IPS-NIHi7 (cell line): Measurements from ENCODE around the gene PTPRM.

Experiments
- DNase-seq: peaks from one replicate; pipeline ENCODE4 v3.0.0; 2012; ENCODE audit warnings: mixed read lengths; ENCODE audit errors: extremely low spot score

The PTPRM gene

DNA sequence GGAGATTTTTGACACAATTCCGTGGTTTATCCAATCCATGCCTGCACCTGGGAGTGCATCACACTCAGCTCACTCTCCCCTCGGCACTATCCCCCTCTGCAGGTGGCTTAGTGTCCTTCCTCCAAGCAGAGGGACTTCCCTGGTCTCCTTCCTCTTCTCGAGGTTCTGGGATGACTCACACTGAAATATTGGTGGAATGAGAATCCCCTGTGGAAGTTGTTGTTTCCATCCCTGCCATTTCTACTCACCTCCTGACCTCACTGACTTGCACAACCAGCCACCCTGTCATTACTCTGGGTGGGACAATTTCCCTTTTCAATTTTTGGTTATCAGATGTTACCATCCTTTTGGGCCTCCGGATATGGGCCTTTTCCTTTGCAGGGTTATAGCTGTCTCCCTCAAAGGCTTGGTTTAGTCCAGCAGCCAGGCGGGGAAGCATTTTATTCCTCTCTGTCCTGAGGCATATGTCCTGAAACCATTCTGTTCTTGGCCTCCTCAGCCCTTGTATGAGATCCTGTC is 59.9 kb downstream of the PTPRM start:
- DNase-seq, result peak; percentile 67

DNA sequence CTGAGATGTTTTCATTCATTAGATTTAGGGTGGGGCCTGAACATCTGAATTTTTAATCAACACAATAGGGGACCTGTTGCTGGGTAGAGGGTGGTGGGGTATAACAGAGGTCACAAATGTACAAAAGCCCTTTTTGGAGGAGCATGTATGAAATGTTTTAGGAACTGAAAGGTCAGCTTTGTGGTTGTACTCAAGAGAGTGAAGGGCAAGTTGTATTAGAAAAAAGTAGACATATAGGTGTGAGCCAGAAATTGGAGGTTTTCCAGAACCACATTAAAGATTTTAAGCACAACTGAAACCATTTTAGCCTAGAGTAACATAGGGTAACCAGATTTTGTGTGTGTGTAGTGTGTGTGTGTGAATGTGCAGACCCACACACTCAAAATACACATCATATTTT is 62.3 kb downstream of the PTPRM start:
- no peak for DNase-seq

DNA sequence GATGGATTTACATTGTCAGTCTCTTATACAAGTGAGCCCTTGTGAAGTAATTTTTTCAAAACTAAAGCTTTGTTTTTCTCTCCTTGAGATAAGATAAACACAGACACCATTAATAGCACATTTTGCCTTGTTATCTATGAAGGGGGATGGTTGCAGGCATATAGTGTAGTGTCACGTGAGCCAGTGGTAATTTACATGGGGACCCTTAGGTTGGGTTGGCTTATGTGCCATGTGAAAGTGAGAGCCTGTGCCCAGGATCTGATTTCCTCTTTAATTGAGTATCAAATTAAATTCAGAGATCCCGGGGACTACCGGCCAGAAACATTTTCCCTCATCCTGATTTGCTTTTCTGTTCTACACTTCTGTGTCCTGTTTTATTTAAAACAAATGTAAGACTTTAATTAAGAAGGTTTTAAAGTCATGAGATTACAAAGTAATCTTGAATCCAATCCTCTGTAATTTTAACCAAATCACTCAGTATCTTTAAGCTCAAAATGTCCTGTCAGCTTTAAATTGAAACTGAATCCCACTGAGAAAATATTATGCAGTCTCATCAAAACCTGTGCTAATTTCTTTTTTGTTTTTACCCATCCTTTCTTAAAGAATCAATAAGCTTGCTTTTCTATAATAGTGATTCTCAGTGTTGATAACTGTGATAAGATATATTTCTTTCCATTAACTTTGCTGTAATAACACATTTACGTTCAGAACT is 63.8 kb downstream of the PTPRM start:
- no peak for DNase-seq

DNA sequence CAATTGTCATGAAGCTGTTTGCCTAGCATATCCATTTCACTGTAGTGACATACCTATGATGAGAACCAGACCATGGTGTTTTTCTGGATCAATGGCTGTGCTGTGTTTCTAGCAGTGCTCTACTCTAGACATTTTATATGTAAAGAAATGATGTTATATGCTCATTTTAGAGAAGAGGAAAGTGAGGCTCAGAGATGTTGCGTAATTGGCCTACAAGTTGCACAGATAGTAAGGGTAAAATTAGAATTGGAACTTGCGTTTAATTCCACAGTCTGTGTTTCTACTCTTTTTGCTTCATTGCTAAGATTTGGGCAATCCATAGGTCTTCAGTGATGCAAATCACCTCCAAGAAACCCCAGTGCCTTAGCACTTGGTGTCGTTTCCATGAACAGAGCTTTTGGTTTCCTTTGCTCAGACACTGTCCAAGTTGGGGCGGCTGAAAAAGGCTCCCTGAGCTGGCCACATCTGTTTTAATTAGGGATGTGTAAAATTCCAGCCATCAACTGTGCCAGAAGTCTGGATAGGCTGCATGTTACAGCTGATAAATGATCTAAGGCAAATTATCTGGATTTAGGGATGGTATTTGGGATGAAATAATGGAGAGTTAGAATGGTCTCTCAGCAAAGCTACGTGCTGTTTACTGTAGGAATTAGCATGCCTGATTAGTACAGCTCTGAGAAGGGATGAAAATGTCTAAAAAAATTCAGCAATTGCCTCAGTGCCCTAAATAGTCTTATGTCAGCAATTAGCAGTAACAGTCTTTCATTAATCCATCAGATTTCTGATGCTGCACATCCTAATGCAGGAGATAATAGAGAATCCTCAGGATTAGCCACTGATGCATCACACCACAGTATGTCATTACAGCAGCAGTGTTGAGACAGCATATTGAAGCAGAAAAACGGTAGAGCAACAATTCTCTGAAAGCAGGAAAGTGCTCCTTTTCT is 65.3 kb downstream of the PTPRM start:
- DNase-seq, result no peak

DNA sequence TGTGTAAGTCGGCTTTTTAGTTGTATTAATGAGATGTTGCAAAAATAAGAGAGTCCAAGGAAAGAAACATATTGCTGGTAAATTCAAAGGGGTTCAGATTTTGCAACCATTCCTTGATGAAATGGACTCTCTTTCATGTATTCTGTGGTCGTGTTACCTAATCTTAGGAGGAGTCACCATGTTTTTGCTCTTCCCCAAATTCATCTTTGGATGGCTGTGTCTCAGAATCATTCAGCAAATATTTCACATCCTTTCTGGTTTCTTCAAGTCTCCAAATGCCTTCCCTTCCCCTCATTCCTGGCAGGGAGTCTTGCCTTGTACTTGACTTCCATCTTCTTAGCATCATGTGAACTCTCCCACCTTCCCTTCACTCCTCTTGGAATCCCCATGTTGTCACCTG is 66.1 kb downstream of the PTPRM start:
- no peak for DNase-seq

DNA sequence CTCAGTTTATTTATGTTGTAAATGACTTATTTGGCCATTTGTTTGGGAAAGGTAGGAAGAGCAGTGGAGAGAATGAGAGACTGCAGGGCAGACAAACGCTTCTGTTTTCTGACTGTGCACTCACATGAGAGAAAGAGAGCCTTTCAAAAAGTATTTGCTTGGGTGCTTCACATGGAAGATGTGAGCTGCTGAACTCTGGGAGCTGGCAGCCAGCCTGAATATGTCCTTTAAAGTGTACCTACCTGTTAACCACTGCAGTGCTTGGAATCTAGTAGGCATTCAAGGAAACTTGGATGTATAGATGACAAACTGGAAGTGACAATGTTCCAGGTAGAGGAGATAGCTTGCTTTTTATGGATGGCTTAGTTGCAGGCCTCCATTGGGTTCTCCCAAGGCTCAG is 68.8 kb downstream of the PTPRM start:
- DNase-seq, result no peak

DNA sequence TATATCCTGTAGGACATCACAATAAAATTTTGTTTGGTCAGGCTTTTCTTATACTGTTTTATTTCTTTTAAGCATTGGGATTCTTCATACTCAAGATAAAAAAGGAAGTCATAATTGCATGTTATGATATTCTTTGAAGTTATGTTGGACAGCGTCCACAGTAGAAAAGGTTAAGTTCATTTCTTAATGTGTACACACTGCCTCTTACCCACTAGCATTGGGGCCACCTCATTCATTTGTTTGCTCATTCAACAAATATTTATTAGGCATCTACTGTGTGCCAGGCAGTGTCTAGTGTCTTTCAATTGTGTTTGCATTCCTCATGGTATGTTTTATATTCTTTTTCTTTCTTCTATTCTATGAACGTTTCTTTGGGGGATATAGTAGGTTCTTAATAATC is 70.2 kb downstream of the PTPRM start:
- no peak for DNase-seq

DNA sequence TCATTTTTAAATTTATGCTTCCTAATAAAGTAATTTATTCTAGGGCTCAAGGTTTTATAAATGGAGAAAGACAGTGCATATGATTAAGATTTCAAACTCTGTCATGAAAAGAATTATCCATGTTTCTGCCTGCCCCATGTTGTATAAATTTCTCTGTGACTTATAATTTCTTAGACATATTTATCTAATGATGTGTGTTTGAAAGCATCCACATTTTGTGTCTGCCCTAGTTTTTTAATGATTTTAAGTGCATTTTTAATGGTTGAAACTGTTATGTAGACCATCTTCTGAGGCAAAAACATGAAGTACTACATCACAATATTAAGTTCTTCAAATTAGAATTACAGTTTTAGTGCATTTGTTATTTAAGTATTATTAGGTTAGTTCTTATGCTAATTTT is 71.2 kb downstream of the PTPRM start:
- no peak for DNase-seq

DNA sequence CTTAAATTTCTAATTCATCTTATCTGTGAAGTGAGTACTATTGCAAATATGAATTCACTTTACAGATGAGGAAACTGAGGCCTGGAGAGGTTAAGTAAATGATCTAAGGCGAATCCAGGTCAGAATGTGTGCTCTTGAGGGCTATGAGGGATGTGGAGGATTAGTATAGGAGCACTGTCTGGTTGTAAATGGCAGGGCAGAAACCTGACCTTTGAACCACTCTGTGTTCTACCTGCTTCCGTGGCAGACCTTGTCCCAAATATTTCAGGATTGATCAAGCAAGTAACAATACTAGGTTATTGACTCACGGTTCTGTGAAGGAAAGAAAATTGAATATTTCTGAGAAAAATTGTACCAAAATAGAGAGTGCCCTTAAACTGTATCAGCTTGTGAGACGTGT is 74.7 kb downstream of the PTPRM start:
- DNase-seq, result no peak

DNA sequence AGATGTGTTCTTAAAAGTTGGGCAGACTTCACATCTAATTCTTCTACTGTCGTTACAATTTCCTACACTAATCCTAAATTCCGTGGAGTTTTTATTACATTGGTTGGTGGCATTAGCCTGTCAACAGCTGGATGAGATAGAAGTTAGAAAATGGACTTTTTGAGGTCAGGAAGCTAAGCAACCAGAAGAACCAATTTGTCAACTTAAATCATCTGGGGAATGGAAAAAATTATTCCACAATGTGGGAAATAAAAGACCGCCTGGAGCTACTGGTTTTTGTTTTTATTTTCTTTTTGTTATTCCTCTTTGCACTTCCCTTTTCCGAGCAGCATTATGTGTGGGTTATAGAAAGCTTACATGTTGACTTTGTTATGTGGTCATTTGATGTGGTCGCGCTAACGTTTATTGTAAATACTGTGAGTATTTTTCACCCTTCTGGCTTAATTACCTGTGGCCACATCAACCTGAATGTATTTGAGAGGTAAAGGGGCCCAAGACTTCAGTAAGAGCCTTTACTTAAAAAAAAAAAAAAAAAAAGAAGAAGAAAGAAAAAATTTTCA is 75.3 kb downstream of the PTPRM start:
- DNase-seq, result no peak

DNA sequence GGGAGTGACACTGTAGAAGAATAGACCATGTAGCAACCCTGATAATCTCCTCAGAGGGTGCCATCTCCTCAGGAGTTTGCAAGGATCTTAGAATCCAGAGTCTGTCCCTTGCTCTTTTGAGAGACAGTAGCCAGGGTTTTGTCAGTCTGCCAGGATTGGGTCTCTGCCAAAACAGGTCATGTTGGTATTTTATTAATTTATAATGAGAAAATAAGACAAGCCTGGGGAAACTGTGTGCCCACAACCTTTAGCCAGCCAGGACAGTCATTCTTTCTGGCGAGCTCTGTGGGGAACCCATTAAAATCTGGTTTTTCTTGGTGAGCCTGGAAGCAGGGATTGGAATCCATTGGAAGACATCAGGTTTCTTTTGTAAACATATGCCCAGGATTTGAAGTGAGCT is 78.6 kb downstream of the PTPRM start:
- no peak for DNase-seq

DNA sequence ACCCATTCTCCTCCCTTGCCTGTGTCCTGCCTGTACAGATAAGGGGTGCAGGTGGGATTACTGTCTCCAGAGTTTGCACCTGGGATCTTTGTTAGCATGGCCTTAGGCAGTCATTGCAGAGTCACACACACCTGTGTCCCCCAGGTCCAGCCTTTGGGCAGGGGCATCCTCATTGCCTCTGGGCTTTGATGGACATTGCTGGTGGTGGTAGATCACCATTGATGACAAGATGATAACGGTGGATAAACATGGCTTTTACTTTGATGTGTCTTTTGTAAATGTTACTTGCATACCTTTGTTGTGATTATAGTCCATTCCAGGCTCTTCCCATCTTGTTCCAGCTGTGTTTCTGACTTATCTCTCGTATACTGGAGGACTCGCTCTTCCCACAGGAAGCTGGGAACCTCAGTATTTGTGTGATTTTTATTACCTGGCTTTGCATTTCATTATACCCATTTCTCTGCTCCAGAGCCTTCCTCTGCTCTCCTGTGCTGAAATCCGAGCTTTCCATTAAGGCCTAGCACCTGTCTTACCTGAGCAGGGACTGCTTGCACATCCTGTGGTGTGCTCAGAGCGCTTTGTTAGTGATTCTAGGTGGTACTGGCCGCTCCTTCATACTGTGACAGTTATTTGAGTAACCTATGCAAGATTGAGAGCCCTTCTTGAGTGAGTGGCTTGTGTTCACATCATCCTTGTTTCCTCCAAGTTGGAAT is 79.2 kb downstream of the PTPRM start:
- DNase-seq, result no peak

DNA sequence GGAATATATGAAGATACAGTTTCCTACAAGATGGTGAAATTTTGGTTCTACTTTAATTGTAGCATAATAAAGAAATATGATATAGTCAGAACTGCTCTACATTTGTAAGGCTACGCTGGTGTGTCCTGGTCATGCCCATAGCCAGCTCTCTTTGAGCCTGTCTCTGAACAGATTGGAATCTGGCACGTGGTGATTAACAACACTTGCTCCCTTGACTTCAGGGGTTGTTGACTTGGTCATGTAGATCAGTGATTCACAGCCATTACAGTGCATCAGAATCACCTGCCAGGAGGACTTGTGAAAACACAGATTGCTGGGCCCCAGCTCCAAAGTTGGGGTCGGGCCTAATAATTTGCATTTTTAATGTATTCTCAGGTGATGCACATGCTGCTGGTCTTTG is 80.4 kb downstream of the PTPRM start:
- DNase-seq, result no peak

DNA sequence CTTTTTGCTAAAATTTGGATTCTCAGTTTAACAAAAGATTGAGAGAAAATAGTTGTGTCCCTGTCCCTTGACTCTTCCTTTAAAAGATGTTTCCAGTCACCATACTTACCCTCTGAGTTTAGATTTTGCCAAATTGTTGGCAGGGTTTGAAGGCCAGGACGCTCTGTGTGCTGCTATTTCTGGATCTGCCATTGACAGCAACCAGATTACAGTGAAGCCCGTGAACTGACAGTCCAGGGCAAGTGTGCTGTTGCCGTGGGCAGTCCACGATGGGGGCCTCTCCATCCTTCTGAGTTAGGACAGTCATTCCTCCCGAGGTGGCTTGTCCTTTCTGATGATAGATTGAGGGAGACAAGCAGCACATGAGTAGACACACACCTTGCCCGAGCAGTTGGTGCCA is 89.9 kb downstream of the PTPRM start:
- no peak for DNase-seq

DNA sequence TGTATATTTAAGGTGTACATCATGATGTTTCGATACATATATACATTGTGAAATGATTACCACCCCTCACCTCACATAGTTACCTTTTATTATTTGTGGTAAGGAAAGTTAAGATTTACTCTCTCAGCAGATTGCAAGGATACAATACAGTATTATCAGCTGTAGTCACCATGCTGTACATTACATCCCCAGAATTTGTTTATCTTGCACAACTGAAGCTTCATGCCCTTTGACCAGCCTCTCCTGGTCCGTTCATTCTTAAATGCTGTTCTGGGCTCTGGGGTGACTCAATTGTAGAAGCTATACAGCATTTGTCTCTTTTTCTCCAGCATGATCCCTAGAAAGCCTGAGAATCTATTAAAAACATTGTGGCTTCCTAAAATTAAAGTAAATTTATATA is 90.8 kb downstream of the PTPRM start:
- DNase-seq, result no peak

DNA sequence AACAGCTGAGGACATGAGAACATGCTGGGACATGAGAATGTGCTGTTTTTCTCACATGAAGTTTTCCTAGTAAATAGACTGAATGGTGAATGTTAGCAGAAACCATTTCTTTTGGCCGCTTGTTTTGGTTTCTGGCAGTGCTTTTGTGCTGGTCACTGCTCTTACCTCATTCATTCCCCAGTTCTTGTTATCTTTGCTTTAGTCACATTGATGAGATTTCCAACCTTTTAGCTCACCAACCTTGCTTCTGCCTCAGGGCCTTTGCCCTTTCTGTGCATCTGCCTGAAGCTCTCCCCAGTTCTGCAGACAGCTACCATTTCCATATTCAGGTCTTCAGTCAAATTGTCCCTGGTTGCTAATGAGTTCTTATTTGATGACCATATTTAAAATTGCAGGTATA is 91.6 kb downstream of the PTPRM start:
- DNase-seq, result no peak

DNA sequence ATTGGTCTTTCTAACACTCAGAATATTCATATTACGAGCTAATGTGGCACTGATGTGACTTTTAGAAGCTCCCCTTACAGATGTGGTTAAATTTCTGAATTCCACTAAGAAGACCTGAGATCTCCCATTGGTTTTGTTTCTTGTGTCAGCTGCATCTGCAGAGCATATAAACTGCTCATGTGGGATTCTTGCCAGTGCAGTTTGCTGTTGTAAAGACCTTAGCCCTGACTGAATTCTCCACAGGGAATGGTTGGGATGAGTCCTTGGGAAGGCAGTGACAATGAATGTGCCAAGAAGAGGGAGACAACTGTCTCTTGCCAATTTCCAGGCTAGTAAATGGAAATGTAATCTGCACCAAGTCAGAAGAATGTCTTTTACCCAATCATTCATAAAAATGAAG is 94.1 kb downstream of the PTPRM start:
- DNase-seq, result no peak

DNA sequence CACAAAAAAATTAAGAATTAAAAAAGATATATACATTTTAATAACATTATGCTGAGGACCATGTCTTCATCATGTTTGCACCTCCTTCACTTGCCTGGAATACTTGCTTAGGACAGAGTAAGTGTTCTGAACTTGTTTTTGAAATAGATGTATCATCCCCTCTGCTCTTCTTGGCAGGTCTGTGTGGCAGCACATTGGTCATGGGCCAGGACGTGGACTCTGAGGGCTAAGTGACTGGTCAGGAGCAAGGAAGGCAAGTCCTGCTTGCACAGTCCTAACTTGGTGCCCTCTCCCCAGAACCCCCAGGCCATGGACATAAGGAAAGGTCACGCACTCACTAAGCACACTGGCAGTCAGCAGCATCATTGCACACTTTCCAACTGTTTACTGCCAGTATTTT is 95.8 kb downstream of the PTPRM start:
- no peak for DNase-seq

DNA sequence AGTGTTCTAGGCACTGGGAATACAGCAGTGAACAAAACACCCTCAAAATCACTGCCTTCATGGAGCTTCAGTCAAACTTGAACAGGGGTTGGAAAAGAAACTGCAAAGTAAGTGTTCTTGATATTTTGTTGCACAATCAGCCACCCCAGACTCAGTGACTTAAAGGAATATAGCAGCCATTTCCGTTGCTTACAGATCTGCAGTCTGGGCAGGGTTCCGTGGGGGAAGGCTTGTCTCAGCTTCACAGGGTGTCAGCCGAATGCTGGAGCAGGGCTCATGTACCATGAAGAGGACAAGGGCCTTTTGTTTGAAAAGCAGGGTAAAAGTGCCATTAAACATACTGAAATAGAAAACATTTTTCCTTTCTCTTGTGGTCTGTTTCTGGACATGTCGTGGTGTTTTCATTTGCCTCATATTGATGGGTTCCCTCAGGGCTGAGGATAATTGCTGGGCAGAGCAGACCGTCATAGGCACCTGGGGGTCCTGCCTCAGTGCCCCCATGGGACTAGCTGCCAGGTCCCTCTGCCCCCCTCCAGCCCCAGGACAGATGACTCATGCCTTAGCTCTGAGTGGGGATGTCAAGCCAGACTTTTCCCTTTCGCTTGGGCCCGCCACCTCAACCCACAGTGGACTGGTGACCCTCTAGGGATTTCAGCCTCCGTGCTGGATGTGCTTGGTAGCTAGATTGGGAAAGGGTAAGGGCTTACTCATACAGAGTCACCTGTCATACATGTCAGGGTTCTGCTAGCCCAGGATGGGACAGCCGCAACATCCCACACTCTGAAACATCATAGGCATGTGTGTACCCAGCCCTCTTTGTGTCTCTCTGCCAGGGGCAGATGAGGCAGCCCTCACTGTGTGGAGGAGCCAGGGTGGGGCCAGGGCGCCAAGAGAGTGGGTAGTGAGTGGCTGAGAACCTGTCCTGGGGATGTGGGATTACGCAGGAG is 96.5 kb downstream of the PTPRM start:
- DNase-seq, result no peak

DNA sequence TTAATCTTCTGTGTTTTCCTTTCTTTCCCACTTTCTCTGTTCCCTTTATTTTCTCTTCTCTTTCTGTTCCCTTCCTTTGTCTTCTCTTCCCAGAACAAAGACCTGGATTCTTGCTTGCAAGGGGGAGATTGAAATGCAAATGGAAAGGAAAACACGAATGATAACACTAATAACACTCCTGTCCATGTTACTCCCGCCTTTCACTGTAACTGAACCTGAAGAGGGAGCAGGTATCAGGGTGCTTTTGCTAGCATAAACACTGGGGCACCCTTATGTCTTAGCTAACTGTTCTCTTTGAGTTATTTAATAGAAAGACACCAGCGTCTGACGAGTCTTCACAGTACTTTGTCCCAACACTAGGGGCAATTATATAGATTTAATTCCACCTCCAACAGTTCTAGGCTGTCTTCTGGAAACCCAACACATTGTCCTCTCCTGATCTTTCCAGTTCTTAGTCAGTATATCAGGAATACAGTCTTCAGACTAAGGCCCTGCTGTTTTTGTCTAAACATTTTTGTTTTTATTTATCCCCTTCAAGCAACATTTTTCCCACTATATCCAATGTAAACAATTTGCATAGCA is 99.2 kb downstream of the PTPRM start:
- no peak for DNase-seq

DNA sequence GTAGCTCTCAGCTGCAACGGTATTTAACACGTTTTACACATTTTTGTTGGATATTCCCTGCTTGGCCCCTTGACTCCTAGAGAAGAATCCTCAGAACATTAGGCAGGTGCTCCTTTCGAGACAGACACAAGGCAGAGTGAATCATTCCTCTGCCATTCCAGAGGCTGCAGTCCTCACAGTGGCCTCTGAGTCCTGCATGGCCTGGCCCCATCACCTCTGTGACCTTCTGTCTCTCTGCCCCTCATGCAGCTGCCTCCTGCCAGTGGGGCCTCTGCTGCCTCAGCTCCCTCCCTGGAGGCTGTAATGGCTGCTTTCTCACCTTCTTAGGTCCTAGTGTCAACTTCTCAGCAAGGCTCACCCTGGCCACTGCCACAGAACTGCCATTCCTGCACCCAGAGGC is 101.3 kb downstream of the PTPRM start:
- DNase-seq, result no peak
